OCI-LY1 (cell line): ENCODE data around the gene SERF2.

Source experiments
- H2AFZ ChIP-seq: fragments of 200-600 bp; sonication (generic), shearing (Covaris generic); 2 replicates; pipeline ENCODE4 v1.6.0; 2014; ENCODE audit warnings: antibody characterized with exemption, mild to moderate bottlenecking, low read length
- H3F3A ChIP-seq: fragments of 200-600 bp; sonication (generic), shearing (Covaris generic); 2 replicates; pipeline ENCODE4 v1.6.0; 2014; ENCODE audit warnings: mild to moderate bottlenecking, antibody characterized with exemption, low read length, moderate library complexity; ENCODE audit not compliant: insufficient read depth
- H3K27ac ChIP-seq: fragments of 200-600 bp; sonication (generic); 2 replicates; pipeline ENCODE4 v1.5.1; 2014; ENCODE audit warnings: low read length, mixed run types, mild to moderate bottlenecking, low read depth; ENCODE audit not compliant: poor library complexity, severe bottlenecking
- H3K27me3 ChIP-seq: fragments of 200-600 bp; sonication (generic); 2 replicates; pipeline ENCODE4 v1.6.0; 2014; ENCODE audit warnings: antibody characterized with exemption, mild to moderate bottlenecking, low read length, moderate library complexity; ENCODE audit not compliant: insufficient read depth
- H3K36me3 ChIP-seq: fragments of 200-600 bp; sonication (generic); 2 replicates; pipeline ENCODE4 v1.6.1; 2014; ENCODE audit warnings: mild to moderate bottlenecking, antibody characterized with exemption, low read length, moderate library complexity, mixed read lengths; ENCODE audit not compliant: insufficient read depth
- H3K4me1 ChIP-seq: fragments of 200-600 bp; sonication (generic); 2 replicates; pipeline ENCODE4 v1.5.1; 2014; ENCODE audit warnings: mild to moderate bottlenecking, low read length, moderate library complexity; ENCODE audit not compliant: insufficient read depth, severe bottlenecking
- H3K4me2 ChIP-seq: fragments of 200-600 bp; sonication (generic), shearing (Covaris generic); 2 replicates; pipeline ENCODE4 v1.6.1; 2014; ENCODE audit warnings: low read length
- H3K4me3 ChIP-seq: fragments of 200-600 bp; sonication (generic); 2 replicates; pipeline ENCODE4 v1.5.1; 2014; ENCODE audit warnings: low read length, low read depth, mild to moderate bottlenecking, mixed read lengths; ENCODE audit not compliant: poor library complexity, severe bottlenecking
- H3K79me2 ChIP-seq: fragments of 200-600 bp; shearing (Covaris generic); 2 replicates; pipeline ENCODE4 v1.6.1; 2016; ENCODE audit warnings: mixed run types, low read length, mixed read lengths; ENCODE audit not compliant: insufficient read depth
- H3K9ac ChIP-seq: fragments of 200-600 bp; sonication (generic), shearing (Covaris generic); 2 replicates; pipeline ENCODE4 v1.6.1; 2014; ENCODE audit warnings: mild to moderate bottlenecking, low read length, mixed read lengths
- H3K9me2 ChIP-seq: fragments of 200-600 bp; sonication (generic), shearing (Covaris generic); 2 replicates; pipeline ENCODE4 v1.6.1; 2014; ENCODE audit warnings: low read depth, mild to moderate bottlenecking, low read length, mixed read lengths
- H3K9me3 ChIP-seq: fragments of 200-600 bp; shearing (Covaris generic); 2 replicates; pipeline ENCODE4 v1.6.1; 2014; ENCODE audit warnings: low read length, mixed read lengths
- H4K20me1 ChIP-seq: fragments of 200-600 bp; sonication (generic), shearing (Covaris generic); 2 replicates; pipeline ENCODE4 v1.6.0; 2016; ENCODE audit warnings: mild to moderate bottlenecking, low read length; ENCODE audit not compliant: insufficient read depth
- CTCF ChIP-seq: fragments of 200-600 bp; sonication (generic), shearing (Covaris generic); IDR thresholded peaks from 2 replicates; pipeline ENCODE4 v1.5.1; 2017; ENCODE audit warnings: mild to moderate bottlenecking, antibody characterized with exemption, low read length, moderate library complexity, mixed read lengths
- EZH2 ChIP-seq: fragments of 200-600 bp; sonication (generic), shearing (Covaris generic); IDR thresholded peaks from 2 replicates; pipeline ENCODE4 v1.8.0; 2017; ENCODE audit warnings: borderline replicate concordance, mixed run types, mild to moderate bottlenecking, antibody characterized with exemption, low read length, moderate library complexity, mixed read lengths

The SERF2 gene

GRCh38 chr15:43795997-43796396 lies 3.9 kb downstream of the SERF2 start:
- H3K4me2 ChIP-seq, result 0 out of 2 replicates have a peak overlapping the region, but pooled peaks have one; percentile 5
- H2AFZ ChIP-seq, result no peak overlapping the region
- H3K36me3 ChIP-seq, result peaks cover 53% of the 10 kb centered on the region
- H3K27ac ChIP-seq, result peak overlapping the region; percentile 98
- H3K27me3 ChIP-seq, result no peaks in the 10 kb centered on the region
- H3F3A ChIP-seq, result peaks cover 17% of the 10 kb centered on the region
- H3K4me1 ChIP-seq, result peaks cover 79% of the 10 kb centered on the region
- H4K20me1 ChIP-seq, result no peaks in the 10 kb centered on the region
- H3K9ac ChIP-seq, result no peak overlapping the region
- H3K79me2 ChIP-seq, result peaks cover 17% of the 10 kb centered on the region
- H3K4me3 ChIP-seq, result no peak overlapping the region
- TF ChIP-seq EZH2 (no peak), CTCF (no peak)
- H3K9me2 ChIP-seq, result no peaks in the 10 kb centered on the region
- H3K9me3 ChIP-seq, result no peaks in the 10 kb centered on the region

- H3K36me3 ChIP-seq, result peaks cover 58% of the 10 kb centered on the region
These were observed 4.4 kb downstream of the SERF2 start for GRCh38 chr15:43796566-43796965.

GRCh38 chr15:43799209-43799944 lies 7.3 kb downstream of the SERF2 start:
- Histone ChIP-seq H4K20me1 (no peaks in the 10 kb centered on the region), H3K9me3 (no peaks in the 10 kb centered on the region), H3K27me3 (no peaks in the 10 kb centered on the region), H3K4me2 (peak overlapping the region; percentile 80), H3K9me2 (no peaks in the 10 kb centered on the region), H3K79me2 (peaks cover 16% of the 10 kb centered on the region), H3K4me3 (peak overlapping the region; percentile 95), H2AFZ (no peak overlapping the region), H3K9ac (peak overlapping the region; percentile 95), H3F3A (peaks cover 17% of the 10 kb centered on the region), H3K4me1 (peaks cover 78% of the 10 kb centered on the region), H3K27ac (peak overlapping the region; percentile 98), H3K36me3 (peaks cover 61% of the 10 kb centered on the region)
- TF ChIP-seq CTCF (peak; percentile 71), EZH2 (no peak)

More at GRCh38 chr15:43796566-43796965, 4.4 kb downstream of the SERF2 start:
- H3K4me2 ChIP-seq, result no peak overlapping the region
- no peak overlapping the region for H2AFZ ChIP-seq
- TF ChIP-seq CTCF (no peak), EZH2 (no peak)
- H3K27me3 ChIP-seq, result no peaks in the 10 kb centered on the region
- no peak overlapping the region for H3K9ac ChIP-seq
- no peaks in the 10 kb centered on the region for H3K9me3 ChIP-seq
- peaks cover 78% of the 10 kb centered on the region for H3K4me1 ChIP-seq
- no peaks in the 10 kb centered on the region for H4K20me1 ChIP-seq
- H3K4me3 ChIP-seq, result no peak overlapping the region
- peak overlapping the region; percentile 98 for H3K27ac ChIP-seq
- H3F3A ChIP-seq, result peaks cover 17% of the 10 kb centered on the region
- no peaks in the 10 kb centered on the region for H3K9me2 ChIP-seq
- H3K79me2 ChIP-seq, result peaks cover 23% of the 10 kb centered on the region
